ENCODE data around the gene ZNF423.

Gene ZNF423

GRCh38 chr16:49773534-49774475, 82.1 kb downstream of the ZNF423 start:
- no peak for TF ChIP-seq POLR2A (IDR thresholded peaks at IDR 0.05; ENCODE audit: low read depth, low read length)
- no peak for TF ChIP-seq POU2F2 (IDR thresholded peaks at IDR 0.05; ENCODE audit: low read depth, low read length)
- no peak for TF ChIP-seq POLR2AphosphoS5 (IDR thresholded peaks at IDR 0.05; ENCODE audit: low read depth, low read length)
- no peak for TF ChIP-seq SPI1 (IDR thresholded peaks at IDR 0.05; ENCODE audit: low read depth, low read length)
- no peak for TF ChIP-seq PAX5 (IDR thresholded peaks at IDR 0.05; ENCODE audit: insufficient read depth, low read length, severe bottlenecking)
- DNase-seq (ENCODE audit: insufficient read length, low spot score) (no peak), FAIRE-seq (no peak)

DNA sequence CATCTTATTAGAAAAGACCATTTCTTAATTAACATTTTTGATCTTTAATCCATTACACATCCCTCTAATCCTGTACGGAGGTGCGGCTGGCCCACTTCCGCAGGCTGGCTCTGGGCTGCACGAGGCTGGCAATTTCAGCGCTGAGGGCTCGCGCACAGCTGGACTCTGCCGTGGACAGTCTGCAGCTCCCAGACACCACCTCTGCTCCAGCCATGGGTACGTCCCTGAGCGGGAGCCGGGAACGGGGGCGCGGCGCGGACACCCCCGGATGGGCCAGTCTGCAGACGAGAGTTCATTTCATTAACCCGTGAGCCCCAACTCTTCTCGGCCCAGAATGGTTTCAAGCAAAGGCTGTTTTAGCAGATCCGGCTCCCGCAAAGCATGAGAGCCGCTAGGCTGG, 87.9 kb downstream of the ZNF423 start:
- no peak for DNase-seq (ENCODE audit: insufficient read length, low spot score)
- no peak for FAIRE-seq
- TF ChIP-seq POLR2A (IDR thresholded peaks at IDR 0.05; ENCODE audit: low read depth, low read length) (no peak), POU2F2 (IDR thresholded peaks at IDR 0.05; ENCODE audit: low read depth, low read length) (no peak), TAF1 (IDR thresholded peaks at IDR 0.05; ENCODE audit: low read depth, low read length) (no peak), POLR2AphosphoS5 (IDR thresholded peaks at IDR 0.05; ENCODE audit: low read depth, low read length) (no peak), SPI1 (IDR thresholded peaks at IDR 0.05; ENCODE audit: low read depth, low read length) (no peak), PAX5 (IDR thresholded peaks at IDR 0.05; ENCODE audit: insufficient read depth, low read length, severe bottlenecking) (no peak)

- DNase-seq (ENCODE audit: insufficient read length, low spot score): no peak
- TF ChIP-seq POLR2A (IDR thresholded peaks at IDR 0.05; ENCODE audit: low read depth, low read length) (no peak), POLR2AphosphoS5 (IDR thresholded peaks at IDR 0.05; ENCODE audit: low read depth, low read length) (no peak), SPI1 (IDR thresholded peaks at IDR 0.05; ENCODE audit: low read depth, low read length) (no peak), PAX5 (IDR thresholded peaks at IDR 0.05; ENCODE audit: insufficient read depth, low read length, severe bottlenecking) (no peak), TAF1 (IDR thresholded peaks at IDR 0.05; ENCODE audit: low read depth, low read length) (no peak), POU2F2 (IDR thresholded peaks at IDR 0.05; ENCODE audit: low read depth, low read length) (no peak)
- FAIRE-seq: no peak
These were observed 88.5 kb downstream of the ZNF423 start for GRCh38 chr16:49767414-49767813.

GRCh38 chr16:49766225-49766624, 89.7 kb downstream of the ZNF423 start:
- TF ChIP-seq POLR2A (IDR thresholded peaks at IDR 0.05; ENCODE audit: low read depth, low read length) (no peak), POLR2AphosphoS5 (IDR thresholded peaks at IDR 0.05; ENCODE audit: low read depth, low read length) (no peak), PAX5 (IDR thresholded peaks at IDR 0.05; ENCODE audit: insufficient read depth, low read length, severe bottlenecking) (no peak), TAF1 (IDR thresholded peaks at IDR 0.05; ENCODE audit: low read depth, low read length) (no peak), POU2F2 (IDR thresholded peaks at IDR 0.05; ENCODE audit: low read depth, low read length) (no peak), SPI1 (IDR thresholded peaks at IDR 0.05; ENCODE audit: low read depth, low read length) (no peak)
- DNase-seq (ENCODE audit: insufficient read length, low spot score) (no peak), FAIRE-seq (no peak)

- no peak for FAIRE-seq
- no peak for DNase-seq (ENCODE audit: insufficient read length, low spot score)
- no peak for TF ChIP-seq POLR2A (IDR thresholded peaks at IDR 0.05; ENCODE audit: low read depth, low read length)
- TF ChIP-seq PAX5 (IDR thresholded peaks at IDR 0.05; ENCODE audit: insufficient read depth, low read length, severe bottlenecking): no peak
- no peak for TF ChIP-seq SPI1 (IDR thresholded peaks at IDR 0.05; ENCODE audit: low read depth, low read length)
- no peak for TF ChIP-seq TAF1 (IDR thresholded peaks at IDR 0.05; ENCODE audit: low read depth, low read length)
- TF ChIP-seq POLR2AphosphoS5 (IDR thresholded peaks at IDR 0.05; ENCODE audit: low read depth, low read length): no peak
- no peak for TF ChIP-seq POU2F2 (IDR thresholded peaks at IDR 0.05; ENCODE audit: low read depth, low read length)
These were observed 92.1 kb downstream of the ZNF423 start for GRCh38 chr16:49763826-49764225.

DNA sequence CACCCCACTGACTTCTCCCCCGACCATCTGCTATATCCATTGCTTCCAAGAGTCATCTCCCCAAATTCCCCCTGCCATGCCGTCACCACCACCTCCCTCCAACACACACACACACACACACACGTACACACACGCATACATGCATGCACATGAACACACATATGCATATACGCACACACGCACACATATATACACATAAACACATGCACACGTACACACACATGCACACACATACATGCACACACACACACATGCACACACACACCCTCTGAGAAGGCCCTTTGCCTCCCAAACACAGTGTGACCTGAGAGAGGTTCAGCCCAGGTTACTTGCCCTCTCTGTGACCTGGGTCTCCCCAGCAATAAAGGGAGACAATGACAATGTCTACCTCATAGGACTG, 95.1 kb downstream of the ZNF423 start:
- no peak for FAIRE-seq
- TF ChIP-seq TAF1 (IDR thresholded peaks at IDR 0.05; ENCODE audit: low read depth, low read length) (no peak), POLR2AphosphoS5 (IDR thresholded peaks at IDR 0.05; ENCODE audit: low read depth, low read length) (no peak), SPI1 (IDR thresholded peaks at IDR 0.05; ENCODE audit: low read depth, low read length) (no peak), POU2F2 (IDR thresholded peaks at IDR 0.05; ENCODE audit: low read depth, low read length) (no peak), PAX5 (IDR thresholded peaks at IDR 0.05; ENCODE audit: insufficient read depth, low read length, severe bottlenecking) (no peak), POLR2A (IDR thresholded peaks at IDR 0.05; ENCODE audit: low read depth, low read length) (no peak)
- no peak for DNase-seq (ENCODE audit: insufficient read length, low spot score)

GRCh38 chr16:49757559-49758069, 98.3 kb downstream of the ZNF423 start:
- DNase-seq (ENCODE audit: insufficient read length, low spot score): no peak

GRCh38 chr16:49756775-49757558, 98.9 kb downstream of the ZNF423 start:
- TF ChIP-seq SPI1 (IDR thresholded peaks at IDR 0.05; ENCODE audit: low read depth, low read length): no peak
- TF ChIP-seq POLR2AphosphoS5 (IDR thresholded peaks at IDR 0.05; ENCODE audit: low read depth, low read length): no peak
- DNase-seq (ENCODE audit: insufficient read length, low spot score) (no peak), FAIRE-seq (no peak)

More at GRCh38 chr16:49757559-49758069, 98.3 kb downstream of the ZNF423 start:
- TF ChIP-seq POLR2A (IDR thresholded peaks at IDR 0.05; ENCODE audit: low read depth, low read length): no peak
- TF ChIP-seq POLR2AphosphoS5 (IDR thresholded peaks at IDR 0.05; ENCODE audit: low read depth, low read length): no peak
- TF ChIP-seq POU2F2 (IDR thresholded peaks at IDR 0.05; ENCODE audit: low read depth, low read length): no peak
- no peak for TF ChIP-seq TAF1 (IDR thresholded peaks at IDR 0.05; ENCODE audit: low read depth, low read length)
- TF ChIP-seq SPI1 (IDR thresholded peaks at IDR 0.05; ENCODE audit: low read depth, low read length): no peak
- TF ChIP-seq PAX5 (IDR thresholded peaks at IDR 0.05; ENCODE audit: insufficient read depth, low read length, severe bottlenecking): no peak
- no peak for FAIRE-seq

Measured in GM12891 (cell line).